NCI-H2171 treated with DMSO at 0.1 percent for 48 hours (cell line): ENCODE measurements around the gene NPM1.
"Not testable (repeated sequence)": the region's sequence is repeated elsewhere in the genome, so short reads cannot be mapped to it uniquely, and the experiment has no call there.

ENCODE experiments used
- DNase-seq: peaks from one replicate; lab custom pipeline; 2025; lab: John Stamatoyannopoulos, UW

The NPM1 gene

GRCh38 chr5:171386006-171386671 is 1.5 kb upstream of the NPM1 start:
- no peak for DNase-seq

- no peak for DNase-seq
Measured at GRCh38 chr5:171386861-171387344, 746 bp upstream of the NPM1 start.

- DNase-seq: peak; percentile 42
Measured at GRCh38 chr5:171387970-171388815, 544 bp downstream of the NPM1 start.

DNA sequence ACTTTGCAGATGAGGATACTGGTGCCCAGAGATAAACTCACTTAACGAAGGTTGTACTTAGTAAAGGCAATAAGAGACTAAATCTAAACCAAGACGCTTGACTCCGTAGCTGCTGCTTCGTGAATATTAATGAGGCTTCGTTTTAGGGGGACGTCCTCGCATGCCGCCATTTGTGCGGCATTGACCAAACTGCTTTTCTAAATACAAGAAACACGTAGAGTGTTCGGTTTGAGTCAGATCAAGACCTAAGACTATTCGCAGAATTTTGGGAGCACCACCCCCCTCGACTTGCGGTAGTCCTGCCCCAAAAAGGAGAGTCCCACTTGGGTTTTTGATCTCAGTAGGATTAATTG is 1.1 kb downstream of the NPM1 start:
- no peak for DNase-seq

- no peak for DNase-seq
Measured at GRCh38 chr5:171390883-171391677, 3.4 kb downstream of the NPM1 start.

DNA sequence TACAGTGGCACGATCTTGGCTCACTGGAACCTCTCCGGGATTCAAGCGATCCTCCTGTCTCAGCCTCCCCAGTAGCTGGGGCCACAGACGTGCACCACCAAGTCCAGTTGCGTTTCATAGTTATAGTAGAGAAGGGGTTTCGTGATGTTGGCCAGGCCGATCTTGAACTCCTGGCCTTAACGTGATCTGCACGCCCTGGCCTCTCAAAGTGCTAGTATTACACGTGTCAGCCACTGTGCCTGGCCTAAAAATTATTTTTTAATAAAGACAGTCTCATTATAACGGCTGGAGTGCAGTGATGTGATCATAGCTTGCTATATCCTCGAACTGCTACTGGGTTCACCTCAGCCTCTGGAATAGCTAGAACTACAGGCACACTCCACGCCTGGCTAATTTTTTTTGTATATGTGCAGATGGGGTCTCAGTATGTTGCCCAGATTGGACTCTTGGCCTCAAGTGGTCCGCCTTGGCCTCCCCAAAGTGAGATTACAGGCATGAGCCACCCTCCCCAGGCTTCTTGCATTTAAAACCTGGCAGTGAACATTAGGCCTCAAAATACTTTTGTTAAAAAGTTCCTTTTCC is 4.4 kb downstream of the NPM1 start:
- no peak for DNase-seq

DNA sequence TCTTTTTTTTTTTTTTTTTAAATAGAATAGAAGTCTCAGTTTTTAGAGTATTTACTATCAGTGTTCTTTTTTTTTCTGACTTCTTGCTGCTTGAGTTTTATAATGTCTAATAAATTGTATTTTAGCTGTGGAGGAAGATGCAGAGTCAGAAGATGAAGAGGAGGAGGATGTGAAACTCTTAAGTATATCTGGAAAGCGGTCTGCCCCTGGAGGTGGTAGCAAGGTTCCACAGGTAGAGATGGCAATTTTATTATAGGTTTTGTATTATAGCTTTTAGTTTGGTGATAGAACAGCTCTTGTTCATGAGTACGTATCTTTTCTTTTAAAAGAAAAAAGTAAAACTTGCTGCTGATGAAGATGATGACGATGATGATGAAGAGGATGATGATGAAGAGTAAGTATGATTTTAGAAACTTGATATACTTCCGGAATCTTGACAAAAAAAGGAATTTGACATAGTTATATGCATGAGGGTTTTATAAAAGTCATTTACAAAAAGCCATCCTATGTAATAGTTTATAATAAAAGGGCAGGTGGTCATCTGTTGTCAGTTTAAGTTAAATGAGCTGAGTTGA is 5.0 kb downstream of the NPM1 start:
- DNase-seq: no peak

GRCh38 chr5:171395042-171395441 is 7.4 kb downstream of the NPM1 start:
- DNase-seq: no peak

DNA sequence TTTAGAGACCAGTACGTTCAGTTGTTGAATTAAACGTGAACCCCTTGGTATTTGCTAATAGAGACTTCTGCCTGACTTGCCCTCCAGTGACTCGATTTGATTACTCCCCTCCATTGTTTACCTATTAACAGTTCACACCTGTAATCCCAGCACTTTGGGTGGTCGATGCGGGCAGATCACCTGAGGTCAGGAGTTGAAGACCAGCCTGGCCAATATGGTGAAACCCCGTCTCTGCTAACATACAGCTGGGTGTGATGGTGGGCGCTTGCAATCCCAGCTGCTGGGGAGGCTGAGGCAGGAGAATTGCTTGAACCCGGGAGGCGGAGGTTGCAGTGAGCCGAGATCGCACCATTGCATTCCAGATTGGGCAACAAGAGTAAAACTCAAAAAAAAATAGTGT is 8.9 kb downstream of the NPM1 start:
- not testable (repeated sequence) for DNase-seq

- no peak for DNase-seq
Measured at GRCh38 chr5:171397190-171397589, 9.5 kb downstream of the NPM1 start.

DNA sequence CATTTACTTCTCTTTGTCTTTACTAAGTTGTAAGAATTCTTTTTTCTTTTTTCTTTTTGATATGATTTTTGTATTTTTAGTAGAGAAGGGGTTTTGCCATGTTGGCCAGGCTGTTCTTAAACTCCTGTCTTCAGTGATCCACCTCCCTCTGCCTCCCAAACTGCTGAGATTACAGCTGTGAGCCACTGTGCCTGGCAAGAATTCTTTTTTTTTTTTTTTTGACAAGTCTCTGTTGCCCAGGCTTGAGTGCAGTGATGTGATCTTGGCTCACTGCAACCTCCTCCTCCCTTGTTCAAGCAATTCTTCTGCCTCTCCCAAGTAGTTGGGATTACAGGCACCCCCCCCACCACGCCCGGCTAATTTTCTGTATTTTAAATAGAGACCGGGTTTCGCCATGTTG is 9.9 kb downstream of the NPM1 start:
- no peak for DNase-seq

DNA sequence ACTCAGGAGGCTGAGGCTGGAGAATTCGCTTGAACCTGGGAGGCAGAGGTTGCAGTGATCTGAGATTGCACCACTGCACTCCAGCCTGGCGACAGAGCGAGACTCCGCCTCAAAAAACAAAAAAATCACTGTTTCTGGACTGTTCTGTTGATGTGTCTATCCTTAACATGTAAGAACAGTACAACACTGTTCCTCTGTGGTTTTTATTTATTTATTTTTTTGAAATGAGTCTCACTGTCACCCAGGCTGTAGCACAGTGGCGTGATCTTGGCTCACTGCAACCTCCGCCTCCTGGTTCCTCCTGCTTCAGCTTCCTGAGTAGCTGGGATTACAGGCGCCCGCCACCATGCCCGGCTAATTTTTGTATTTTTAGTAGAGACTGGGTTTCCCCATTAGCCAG is 11.0 kb downstream of the NPM1 start:
- not testable (repeated sequence) for DNase-seq

GRCh38 chr5:171400169-171400568 is 12.5 kb downstream of the NPM1 start:
- no peak for DNase-seq

DNA sequence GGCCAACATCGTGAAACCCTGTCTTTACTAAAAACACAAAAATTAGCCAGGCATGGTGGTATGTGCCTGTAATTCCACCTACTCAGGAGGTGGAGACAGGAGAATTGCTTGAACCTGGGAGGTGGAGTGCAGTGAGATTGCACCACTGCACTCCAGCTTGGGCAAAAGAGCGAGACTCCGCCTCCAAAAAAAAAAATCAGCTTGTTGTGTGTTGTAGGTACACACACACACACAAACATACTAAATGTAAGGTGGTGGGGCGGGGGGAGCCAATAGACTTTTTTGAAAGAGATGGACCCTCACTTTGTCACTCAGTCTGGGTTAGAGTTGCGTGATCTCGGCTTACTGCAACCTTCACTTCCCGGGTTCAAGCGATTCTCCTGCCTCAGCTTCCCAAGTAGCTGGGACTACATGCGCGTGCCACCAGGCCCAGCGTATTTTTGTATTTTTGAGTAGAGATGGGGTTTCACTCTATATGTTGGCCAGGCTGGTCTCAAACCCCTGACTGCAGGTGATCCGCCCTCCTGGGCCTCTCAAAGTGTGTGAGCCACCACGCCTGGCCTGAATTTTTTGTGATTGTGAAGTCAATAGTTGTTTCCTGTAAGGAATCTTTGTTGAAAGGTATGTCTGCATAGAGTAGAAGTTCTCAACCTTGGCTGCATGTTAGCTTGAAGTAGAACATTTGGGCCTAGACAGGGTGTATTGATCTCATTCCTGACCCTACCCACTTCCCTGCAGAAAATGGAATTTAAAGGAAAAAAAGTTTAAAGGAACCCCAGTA is 13.7 kb downstream of the NPM1 start:
- DNase-seq: no peak

DNA sequence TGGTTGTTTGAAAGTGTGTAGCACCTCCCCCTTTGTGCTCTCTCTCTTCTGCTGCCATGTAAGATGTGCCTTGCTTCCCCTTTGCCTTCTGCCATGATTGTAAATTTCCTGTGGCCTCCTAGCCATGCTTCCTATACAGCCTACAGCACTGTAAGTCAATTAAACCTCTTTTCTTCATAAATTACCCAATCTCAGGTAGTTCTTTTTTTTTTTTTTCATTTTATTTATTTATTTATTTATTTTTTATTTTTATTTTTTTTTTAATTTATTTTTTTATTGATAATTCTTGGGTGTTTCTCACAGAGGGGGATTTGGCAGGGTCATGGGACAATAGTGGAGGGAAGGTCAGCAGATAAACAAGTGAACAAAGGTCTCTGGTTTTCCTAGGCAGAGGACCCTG is 15.1 kb downstream of the NPM1 start:
- not testable (repeated sequence) for DNase-seq

- DNase-seq: no peak
Measured at GRCh38 chr5:171405615-171406014, 18.0 kb downstream of the NPM1 start.

DNA sequence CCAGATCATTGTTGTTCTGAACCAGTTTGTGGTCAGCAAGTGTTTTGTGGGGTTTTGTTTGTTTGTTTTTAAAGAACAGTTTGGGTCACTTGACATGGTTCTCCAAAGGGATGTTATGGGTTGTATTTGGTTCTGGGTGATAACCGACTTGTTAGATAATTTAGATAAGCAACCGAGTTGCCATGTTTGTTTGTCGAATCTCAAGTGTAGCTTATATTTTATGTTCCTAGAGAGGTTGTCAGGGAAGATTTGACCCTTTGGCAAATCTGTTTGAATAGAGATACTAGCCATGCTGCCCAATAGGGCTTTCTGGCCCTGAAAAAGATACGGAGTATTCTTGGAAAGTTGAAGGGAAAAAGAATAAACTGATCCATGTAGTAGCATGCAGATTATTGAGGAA is 19.6 kb downstream of the NPM1 start:
- DNase-seq: no peak

DNA sequence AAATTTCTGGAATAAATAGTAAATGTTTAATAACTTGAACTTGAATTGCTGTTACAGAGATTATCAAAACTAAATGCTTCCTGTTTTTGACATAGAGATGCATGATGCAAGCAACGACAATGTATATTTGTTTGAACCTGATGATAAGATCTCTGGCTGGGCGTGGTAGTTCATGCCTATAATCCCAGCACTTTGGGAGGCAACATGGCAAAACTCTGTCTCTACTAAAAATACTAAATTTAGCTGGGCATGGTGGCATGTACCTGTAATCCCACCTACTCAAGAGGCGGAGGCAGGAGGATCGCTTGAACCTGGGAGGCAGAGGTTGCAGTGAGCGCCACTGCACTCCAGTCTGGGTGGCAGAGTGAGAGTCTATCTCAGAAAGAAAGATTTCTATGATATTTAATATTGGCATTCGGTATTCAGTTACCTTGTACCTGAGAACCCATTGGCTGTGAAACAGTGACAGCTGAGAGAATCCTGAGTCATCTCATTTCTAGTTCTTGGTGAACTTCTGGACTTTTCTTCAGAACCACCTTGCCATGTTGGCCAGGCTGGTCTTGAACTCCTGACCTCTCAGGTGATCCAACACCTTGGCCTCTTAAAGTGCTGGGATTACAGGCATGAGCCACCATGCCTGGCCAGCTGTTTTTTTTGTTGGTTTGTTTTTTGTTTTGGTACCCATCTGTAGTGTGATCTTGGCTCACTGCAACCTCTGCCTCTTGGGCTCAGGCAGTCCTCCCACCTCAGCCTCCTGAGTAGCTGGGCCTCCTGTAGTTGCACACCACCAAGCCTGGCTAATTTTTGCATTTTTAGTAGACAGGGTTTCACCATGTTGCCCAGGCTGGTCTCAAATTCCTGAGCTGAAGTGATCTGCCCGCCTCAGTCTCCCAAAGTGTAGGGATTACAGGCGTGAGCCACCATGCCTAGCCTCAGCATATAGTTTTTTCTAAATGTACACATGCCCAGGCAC is 21.8 kb downstream of the NPM1 start:
- DNase-seq: no peak

DNA sequence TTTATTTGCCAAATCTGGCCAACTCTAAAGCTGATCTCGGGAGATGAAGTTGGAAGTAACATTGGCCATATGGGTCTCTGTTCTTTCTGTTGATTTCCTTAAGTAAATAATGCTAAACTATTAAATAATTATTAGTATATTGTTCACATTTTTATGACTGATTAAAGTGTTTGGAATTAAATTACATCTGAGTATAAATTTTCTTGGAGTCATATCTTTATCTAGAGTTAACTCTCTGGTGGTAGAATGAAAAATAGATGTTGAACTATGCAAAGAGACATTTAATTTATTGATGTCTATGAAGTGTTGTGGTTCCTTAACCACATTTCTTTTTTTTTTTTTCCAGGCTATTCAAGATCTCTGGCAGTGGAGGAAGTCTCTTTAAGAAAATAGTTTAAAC is 22.5 kb downstream of the NPM1 start:
- DNase-seq: no peak

DNA sequence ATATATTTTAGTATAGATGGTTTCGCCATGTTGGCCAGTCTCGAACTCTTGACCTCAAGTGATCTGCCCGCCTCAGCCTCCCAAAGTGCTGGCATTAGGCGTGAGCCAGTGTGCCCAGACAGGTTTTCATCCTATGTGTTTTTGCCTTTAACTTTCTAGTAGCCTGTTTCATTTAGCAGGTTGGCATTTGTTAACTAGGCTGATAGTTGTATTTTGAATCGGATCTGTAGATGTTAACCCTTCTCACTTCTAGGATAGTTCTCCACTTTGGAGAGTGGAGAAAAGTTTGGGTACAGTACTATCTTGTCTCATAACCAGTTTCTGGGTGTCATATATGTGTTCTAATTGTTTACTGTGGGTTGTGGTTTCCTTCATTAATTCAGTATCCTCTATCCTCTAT is 24.5 kb downstream of the NPM1 start:
- DNase-seq: no peak
